SKM-1 (cell line): Measurements from ENCODE around the gene PRR20E.
"Not testable (repeated sequence)": the region's sequence is repeated elsewhere in the genome, so short reads cannot be mapped to it uniquely, and the experiment has no call there.

ENCODE experiments used
- DNase-seq: peaks from one replicate; lab custom pipeline; 2025; ENCODE audit not compliant: unreplicated experiment; lab: John Stamatoyannopoulos, UW

The PRR20E gene

DNA sequence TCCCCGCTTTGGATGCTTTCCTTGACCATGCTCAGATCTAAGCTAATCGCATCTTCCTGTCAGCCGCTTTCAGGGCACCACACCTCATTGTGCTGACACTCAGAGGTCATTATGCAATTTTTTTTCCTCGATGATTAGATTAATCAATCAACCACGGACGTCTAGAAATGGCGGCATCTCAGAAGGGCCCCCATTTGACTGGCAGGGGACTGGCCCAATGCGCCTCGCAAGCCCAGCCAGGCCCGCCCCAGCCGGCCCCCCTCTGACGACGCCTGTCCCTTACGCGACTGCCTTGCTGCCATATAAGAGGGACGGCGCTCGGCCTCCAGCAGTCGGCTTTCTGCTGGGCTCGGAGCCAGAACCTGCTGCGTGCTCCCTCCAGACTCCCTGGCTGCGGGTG, at the start of gene PRR20E:
PRR20E (plus strand) TSS at position 301 of the 400 bp plus-strand sequence. CDS start 387 bp downstream, outside the sequence.
- not testable (repeated sequence) for DNase-seq

DNA sequence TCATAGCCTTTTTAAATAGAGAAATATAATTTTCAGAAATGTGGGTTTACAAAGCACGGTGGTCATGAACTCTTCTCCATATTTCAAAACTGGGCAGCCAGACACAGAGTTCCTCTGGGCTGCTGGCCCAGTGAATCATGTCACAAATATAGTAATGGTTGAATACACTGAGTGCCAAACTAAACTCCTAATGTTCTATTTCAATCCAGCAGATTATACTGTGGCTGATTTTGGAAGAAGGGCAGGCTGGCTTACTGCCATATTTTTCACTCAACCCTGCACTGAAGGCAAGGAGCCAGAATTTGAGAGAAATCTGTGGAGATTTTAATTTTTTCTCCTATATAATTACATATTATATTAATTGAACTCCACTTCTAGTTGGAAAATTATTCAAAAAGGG, 43.3 kb upstream of the PRR20E start:
- no peak for DNase-seq

DNA sequence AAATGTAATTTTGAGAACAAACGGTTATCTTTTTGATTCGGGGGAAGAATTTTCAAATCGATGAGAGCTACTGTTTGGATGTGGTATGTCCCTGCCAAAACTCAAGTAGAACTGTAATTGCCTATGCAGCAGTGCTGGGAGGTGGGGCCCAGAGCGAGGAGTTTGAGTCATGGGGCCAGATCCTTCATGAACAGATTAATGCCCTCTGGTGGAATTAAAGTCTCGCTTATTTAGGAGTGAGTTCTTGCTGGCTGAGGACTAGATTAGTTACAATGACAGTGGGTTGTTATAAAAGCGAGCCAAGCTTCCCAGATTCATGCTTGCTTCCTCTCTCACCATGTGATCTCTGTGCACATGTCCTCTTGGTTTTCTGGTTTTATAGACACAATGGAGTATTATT, 38.1 kb upstream of the PRR20E start:
- DNase-seq = no peak

DNA sequence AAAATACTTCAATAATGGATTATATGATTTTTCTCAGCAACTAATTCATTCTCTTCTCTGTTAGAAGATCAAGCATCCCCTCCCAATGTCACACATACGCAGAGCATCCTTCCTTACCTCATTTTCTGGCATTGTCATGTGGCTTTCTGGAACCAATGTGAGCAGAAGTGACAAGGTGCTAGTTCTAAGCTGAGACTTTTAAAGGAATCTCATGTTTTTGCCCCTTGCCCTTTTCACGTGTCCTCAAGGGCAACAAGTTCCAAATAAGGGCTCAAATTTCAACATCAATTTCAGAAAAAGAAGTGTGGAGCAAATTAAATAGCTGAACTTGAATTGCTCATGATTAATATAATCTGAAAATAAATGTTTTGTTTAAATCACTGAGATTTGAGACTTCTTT, 30.9 kb upstream of the PRR20E start:
- no peak for DNase-seq

DNA sequence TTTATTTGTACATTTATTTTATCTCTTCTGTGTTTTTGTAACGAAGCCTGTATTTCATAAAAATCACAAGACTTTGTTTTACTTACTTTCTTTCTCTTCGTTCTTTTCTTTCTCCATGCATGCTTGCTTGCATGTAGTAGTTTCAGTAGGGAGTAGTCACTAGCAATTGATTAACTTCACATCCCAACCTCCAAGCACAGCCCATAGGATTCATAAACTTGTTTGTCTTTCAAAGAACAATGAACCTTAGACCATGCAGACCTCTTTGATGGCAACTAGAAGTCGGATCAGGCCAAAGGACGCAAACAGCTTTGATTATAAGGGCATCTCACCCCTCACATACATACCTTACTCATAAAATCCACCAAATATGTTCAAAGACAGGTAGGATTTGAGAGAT, 29.4 kb upstream of the PRR20E start:
- no peak for DNase-seq

DNA sequence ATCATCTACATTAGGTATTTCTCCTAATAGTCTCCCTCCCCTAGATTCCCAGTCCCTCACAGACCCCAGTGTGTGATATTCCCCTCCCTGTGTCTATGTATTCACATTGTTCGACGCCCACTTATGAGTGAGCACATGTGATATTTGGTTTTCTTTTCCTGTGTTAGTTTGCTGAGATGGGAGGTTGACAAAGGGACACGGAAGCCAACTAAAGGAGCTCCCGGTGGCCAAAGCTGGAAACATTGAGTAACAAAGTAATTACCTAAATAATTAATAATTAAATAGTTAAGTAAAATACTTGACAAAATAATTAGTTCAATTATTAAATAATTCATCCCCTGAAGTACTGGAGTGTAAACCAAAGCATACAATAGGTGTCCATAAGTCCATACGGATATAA, 28.0 kb upstream of the PRR20E start:
- DNase-seq = no peak

DNA sequence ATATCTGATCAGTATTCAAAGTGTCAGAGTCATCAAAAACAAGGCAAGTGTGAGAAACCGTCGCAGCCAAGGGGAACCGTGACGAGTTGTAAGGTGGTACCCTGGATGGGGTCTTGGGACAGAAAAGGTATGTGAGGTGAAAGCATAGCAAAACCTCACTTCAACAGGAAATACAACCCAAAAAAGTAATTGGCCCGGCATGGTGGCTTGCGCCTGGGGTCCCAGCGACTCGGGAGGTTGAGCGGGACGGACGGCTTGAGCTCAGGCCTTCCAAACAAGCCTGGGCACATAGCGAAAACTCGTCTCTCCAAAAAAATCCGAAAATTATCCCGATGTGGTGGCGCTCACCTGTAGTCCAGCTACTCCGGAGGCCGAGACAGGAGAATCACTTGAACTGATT, 27.2 kb upstream of the PRR20E start:
- not testable (repeated sequence) for DNase-seq

DNA sequence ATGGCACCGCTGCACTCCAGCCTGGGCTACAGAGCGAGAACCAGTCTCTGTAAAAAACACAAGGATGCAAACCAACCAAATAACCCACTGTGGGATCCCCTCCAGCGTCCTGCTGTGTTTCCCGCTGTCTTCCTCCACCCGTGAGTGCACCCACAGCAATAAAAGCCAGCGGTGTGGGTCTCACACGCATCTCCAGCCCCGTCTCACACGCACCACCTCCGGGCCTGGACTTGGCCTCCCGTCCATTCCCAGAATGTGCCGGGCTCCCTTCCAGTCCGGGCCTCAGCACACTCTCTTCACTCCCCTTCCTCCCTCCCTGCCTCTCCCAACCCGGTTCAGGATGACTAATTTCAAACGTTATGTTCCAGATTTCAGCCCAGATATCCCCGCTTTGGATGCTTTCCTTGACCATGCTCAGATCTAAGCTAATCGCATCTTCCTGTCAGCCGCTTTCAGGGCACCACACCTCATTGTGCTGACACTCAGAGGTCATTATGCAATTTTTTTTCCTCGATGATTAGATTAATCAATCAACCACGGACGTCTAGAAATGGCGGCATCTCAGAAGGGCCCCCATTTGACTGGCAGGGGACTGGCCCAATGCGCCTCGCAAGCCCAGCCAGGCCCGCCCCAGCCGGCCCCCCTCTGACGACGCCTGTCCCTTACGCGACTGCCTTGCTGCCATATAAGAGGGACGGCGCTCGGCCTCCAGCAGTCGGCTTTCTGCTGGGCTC, 26.6 kb upstream of the PRR20E start, which contains the start of gene PRR20A:
PRR20A (plus strand) TSS at position 684 of the 734 bp plus-strand sequence. CDS start 387 bp downstream, outside the sequence.
- DNase-seq = not testable (repeated sequence)

DNA sequence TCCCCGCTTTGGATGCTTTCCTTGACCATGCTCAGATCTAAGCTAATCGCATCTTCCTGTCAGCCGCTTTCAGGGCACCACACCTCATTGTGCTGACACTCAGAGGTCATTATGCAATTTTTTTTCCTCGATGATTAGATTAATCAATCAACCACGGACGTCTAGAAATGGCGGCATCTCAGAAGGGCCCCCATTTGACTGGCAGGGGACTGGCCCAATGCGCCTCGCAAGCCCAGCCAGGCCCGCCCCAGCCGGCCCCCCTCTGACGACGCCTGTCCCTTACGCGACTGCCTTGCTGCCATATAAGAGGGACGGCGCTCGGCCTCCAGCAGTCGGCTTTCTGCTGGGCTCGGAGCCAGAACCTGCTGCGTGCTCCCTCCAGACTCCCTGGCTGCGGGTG, 19.8 kb upstream of the PRR20E start, which contains the start of gene PRR20B:
PRR20B (plus strand) TSS at position 301 of the 400 bp plus-strand sequence. CDS start 387 bp downstream, outside the sequence.
- not testable (repeated sequence) for DNase-seq

DNA sequence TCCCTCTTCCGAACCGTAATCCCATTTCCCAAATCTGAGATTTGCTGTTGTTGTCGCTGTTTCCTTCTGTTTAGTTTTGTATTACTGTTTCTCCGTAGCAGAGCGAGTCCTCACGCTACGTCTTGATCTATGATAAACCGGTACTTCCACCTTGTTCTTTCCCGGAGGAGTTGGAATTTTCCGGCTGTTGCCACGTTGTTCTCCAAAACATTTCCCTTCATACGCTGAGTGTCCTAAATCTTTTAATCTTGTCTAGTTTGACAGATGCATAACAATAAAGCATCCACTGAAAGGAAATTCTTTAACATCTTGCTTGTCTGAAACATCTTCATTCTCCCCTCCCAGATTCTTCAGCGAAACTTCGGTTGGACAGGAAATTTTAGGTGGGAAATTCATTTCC, 18.9 kb upstream of the PRR20E start:
- not testable (repeated sequence) for DNase-seq

DNA sequence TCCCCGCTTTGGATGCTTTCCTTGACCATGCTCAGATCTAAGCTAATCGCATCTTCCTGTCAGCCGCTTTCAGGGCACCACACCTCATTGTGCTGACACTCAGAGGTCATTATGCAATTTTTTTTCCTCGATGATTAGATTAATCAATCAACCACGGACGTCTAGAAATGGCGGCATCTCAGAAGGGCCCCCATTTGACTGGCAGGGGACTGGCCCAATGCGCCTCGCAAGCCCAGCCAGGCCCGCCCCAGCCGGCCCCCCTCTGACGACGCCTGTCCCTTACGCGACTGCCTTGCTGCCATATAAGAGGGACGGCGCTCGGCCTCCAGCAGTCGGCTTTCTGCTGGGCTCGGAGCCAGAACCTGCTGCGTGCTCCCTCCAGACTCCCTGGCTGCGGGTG, 13.2 kb upstream of the PRR20E start, which contains the start of gene PRR20C:
PRR20C (plus strand) TSS at position 301 of the 400 bp plus-strand sequence. CDS start 387 bp downstream, outside the sequence.
- DNase-seq = not testable (repeated sequence)

DNA sequence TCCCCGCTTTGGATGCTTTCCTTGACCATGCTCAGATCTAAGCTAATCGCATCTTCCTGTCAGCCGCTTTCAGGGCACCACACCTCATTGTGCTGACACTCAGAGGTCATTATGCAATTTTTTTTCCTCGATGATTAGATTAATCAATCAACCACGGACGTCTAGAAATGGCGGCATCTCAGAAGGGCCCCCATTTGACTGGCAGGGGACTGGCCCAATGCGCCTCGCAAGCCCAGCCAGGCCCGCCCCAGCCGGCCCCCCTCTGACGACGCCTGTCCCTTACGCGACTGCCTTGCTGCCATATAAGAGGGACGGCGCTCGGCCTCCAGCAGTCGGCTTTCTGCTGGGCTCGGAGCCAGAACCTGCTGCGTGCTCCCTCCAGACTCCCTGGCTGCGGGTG, 6.7 kb upstream of the PRR20E start, which contains the start of gene PRR20D:
PRR20D (plus strand) TSS at position 301 of the 400 bp plus-strand sequence. CDS start 387 bp downstream, outside the sequence.
- not testable (repeated sequence) for DNase-seq

DNA sequence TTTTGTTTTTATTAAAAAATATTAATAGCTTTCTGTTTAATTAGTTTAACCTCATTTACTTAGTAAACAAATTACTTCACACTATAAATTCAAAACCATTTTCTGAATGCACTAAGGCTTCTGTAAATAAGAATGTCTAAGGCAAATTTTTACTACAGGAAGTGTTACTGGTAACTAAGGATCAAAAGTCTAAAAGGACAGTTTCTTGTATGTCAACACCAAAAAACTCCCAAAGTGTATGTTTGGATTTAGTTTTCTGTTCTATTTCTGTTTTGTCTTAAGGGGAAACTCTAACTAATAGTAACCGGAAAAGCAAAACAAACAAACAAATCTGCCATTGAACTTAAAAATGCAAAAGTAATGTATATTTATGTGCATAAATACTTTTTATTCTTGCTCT, 24.7 kb downstream of the PRR20E start:
- DNase-seq = no peak

DNA sequence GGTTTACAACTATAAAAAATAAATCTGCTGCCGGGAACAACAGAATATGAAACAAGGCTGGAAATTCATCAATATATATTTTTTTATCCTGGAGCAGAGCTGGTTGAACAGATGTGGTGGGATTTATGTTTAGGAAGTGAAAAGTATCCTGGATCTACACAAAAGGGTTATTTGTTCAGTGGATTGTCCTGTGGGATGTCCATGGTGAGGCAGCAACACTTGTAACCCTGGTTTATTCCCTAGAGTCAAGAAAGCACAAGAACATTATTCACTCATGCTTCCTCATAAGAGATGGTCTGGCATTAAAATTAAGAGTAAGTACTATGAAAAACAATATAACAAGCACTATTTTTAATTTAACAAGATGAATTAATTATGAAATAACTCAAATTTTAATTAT, 46.0 kb downstream of the PRR20E start:
- DNase-seq = no peak
